Tibial artery (tissue), 4 donors: ENCODE measurements around the gene MRFAP1L1.

ENCODE experiments used
- DNase-seq, 2 donors: peaks; one replicate each; pipeline ENCODE4 v3.0.0-alpha.2; 2019
- H3K27ac ChIP-seq, 2 donors: fragments of 200-600 bp; sonication (generic) in 1 of 2; 1 replicate in 1 of 2; 2 replicates in 1 of 2; pipeline ENCODE4 v1.5.1; 2018 to 2019; ENCODE audit warnings: mild to moderate bottlenecking in 1 of 2
- H3K27me3 ChIP-seq, 2 donors: fragments of 200-600 bp; sonication (generic) in 1 of 2; one replicate each; pipeline versions ENCODE4 v1.5.1 to v1.6.0; 2016 to 2019
- H3K36me3 ChIP-seq, 3 donors: fragments of 200-600 bp; sonication (generic) in 2 of 3; one replicate each; pipeline ENCODE4 v1.5.1; 2016 to 2019; ENCODE audit warnings: mild to moderate bottlenecking in 2 of 3
- H3K4me1 ChIP-seq, 4 donors: fragments of 200-600 bp; sonication (generic) in 2 of 4; 1 replicate in 3 of 4; 2 replicates in 1 of 4; pipeline ENCODE4 v1.5.1; 2016 to 2019
- H3K4me3 ChIP-seq, 2 donors: fragments of 200-600 bp; sonication (generic) in 1 of 2; 1 replicate in 1 of 2; 2 replicates in 1 of 2; pipeline ENCODE4 v1.5.1; 2018 to 2019; ENCODE audit warnings: mild to moderate bottlenecking in 2 of 2
- H3K9me3 ChIP-seq, 3 donors: fragments of 200-600 bp; sonication (generic) in 1 of 3; one replicate each; pipeline ENCODE4 v1.5.1; 2016 to 2019
- CTCF ChIP-seq, 2 experiments: fragments of 200-600 bp in 1 of 2; fragments of 450-650 bp in 1 of 2; IDR thresholded peaks; one replicate each; pipeline ENCODE4 v1.5.1; 2017 to 2019; ENCODE audit warnings: antibody characterized with exemption in 2 of 2, mild to moderate bottlenecking in 1 of 2, moderate library complexity in 1 of 2
- intact Hi-C: fragments of 100-400 bp; cut with DNase I; formaldehyde crosslinking; loops from one replicate; pipeline ENCODE4 v1.15.0; 2023; ENCODE audit warnings: low total_unique reads

MRFAP1L1 gene

DNA sequence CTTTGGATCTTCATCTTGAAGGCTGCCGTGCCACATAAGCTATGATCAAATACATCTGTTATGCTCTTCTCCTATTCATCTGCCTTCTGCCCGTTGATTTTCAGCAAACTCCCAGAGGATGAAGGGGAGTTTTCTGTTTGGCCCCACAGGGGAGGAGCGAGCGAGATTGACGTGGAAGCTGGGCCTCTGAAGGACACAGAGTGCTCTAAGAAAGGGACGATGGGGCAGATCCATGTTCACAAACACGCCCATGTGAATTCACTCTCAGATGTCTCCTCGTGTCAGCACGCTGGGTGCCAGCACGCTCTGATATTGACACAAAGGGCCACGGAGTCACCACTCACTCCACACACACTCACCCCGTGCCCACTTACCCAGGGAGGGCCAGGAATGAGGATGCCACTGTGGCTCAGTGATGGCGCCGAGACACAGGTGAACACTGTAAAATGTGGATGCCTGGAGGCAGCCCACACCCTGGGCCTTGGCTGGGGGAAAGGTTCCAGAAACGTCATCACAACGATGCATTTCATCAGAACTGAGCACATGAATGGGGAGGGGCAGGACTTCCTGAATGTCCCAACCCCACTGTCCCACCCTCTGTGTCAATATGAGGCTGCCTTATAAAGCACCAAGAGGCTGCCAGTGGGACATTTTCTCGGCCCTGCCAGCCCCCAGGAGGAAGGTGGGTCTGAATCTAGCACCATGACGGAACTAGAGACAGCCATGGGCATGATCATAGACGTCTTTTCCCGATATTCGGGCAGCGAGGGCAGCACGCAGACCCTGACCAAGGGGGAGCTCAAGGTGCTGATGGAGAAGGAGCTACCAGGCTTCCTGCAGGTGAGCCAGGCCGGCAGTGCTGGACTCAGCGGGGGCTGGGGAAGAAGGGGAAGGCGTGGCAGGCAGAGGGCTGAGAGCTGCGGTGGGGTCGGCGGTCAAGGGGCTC is 16.2 kb downstream of the MRFAP1L1 start, which contains the start of gene S100P:
Gene S100P, plus strand, starts transcription at position 648 of the 946 bp plus-strand sequence. Its CDS starts 55 bp downstream, at position 703.
- intact Hi-C loops = no loop called here
- no peak for TF ChIP-seq CTCF (IDR thresholded peaks at IDR 0.05)
- H3K4me3 ChIP-seq = no peak within 1 kb of the TSS
- H3K4me1 ChIP-seq = peaks cover 0 to 25% (median 0%) of the 10 kb centered on the region in 4 donors
- no peaks in the 10 kb centered on the region for H3K27me3 ChIP-seq
- peak in 1 of 2 donors; percentile 19 for DNase-seq
- no peak within 1 kb of the TSS for H3K27ac ChIP-seq
- peaks cover 0 to 7% (median 0%) of the 10 kb centered on the region in 3 donors for H3K36me3 ChIP-seq
- no peaks in the 10 kb centered on the region for H3K9me3 ChIP-seq

DNA sequence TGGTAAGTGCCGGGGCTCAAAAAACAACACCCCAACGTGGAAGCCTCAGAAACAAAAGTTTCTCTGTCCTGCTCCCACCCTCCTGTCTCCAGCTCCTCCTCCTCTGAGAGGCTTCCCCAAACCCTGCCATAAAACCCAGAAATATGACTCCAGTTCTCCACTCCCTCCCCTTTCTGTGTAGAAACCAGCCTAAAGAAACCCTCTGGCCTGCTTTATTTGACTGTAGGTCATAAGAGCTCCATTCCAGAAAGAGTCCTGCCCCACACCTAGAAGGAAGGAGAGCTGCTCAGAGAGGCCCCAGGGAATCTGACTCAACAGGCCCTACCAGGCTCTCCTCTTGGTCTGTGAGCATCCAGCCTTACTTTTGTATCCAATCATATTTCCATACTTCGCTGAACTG is 16.9 kb downstream of the MRFAP1L1 start:
- DNase-seq = no peak
- Histone ChIP-seq H3K36me3 (peaks cover 0 to 7% (median 0%) of the 10 kb centered on the region in 3 donors), H3K27me3 (no peaks in the 10 kb centered on the region), H3K4me1 (peaks cover 0 to 27% (median 0%) of the 10 kb centered on the region in 4 donors), H3K27ac (no peak overlapping the region), H3K9me3 (no peaks in the 10 kb centered on the region), H3K4me3 (no peak overlapping the region)
- TF ChIP-seq CTCF (IDR thresholded peaks at IDR 0.05) = no peak
- intact Hi-C loops = no loop called here

GRCh38 chr4:6692379-6692778 is 17.3 kb downstream of the MRFAP1L1 start:
- DNase-seq = no peak
- TF ChIP-seq CTCF (IDR thresholded peaks at IDR 0.05) = no peak
- Histone ChIP-seq H3K4me3 (no peak overlapping the region), H3K36me3 (peaks cover 0 to 7% (median 0%) of the 10 kb centered on the region in 3 donors), H3K27me3 (no peaks in the 10 kb centered on the region), H3K9me3 (no peaks in the 10 kb centered on the region), H3K27ac (no peak overlapping the region), H3K4me1 (peaks cover 0 to 27% (median 0%) of the 10 kb centered on the region in 4 donors)
- intact Hi-C loops = no loop called here

DNA sequence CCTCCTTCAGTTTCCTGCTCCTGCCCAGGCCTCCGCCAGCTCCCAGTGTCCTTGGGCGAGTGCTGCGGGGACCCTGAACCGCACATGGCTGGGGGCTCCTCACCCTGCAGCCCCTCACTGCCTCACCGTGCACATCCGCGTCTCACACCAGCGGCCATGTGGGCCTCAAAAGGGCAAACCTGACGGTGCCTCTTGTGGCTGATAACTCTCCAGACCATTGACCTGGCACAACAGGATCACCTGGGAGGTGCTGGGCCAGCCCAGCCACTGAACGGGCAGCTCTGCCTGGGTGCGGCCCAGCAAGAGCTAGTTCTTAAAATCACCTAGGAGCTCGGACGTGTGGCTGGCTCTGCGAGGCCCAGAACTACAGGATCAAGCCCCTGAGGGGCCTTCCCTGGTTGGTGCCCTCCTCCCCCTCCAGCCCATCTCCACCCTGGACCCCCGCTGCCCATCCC is 20.1 kb downstream of the MRFAP1L1 start:
- TF ChIP-seq CTCF (IDR thresholded peaks at IDR 0.05) = no peak
- no peaks in the 10 kb centered on the region for H3K36me3 ChIP-seq
- intact Hi-C loops = no loop called here
- no peak overlapping the region for H3K4me3 ChIP-seq
- no peak for DNase-seq
- H3K27ac ChIP-seq = no peak overlapping the region
- no peaks in the 10 kb centered on the region for H3K9me3 ChIP-seq
- no peaks in the 10 kb centered on the region for H3K27me3 ChIP-seq
- H3K4me1 ChIP-seq = peaks cover 0 to 22% (median 0%) of the 10 kb centered on the region in 4 donors

DNA sequence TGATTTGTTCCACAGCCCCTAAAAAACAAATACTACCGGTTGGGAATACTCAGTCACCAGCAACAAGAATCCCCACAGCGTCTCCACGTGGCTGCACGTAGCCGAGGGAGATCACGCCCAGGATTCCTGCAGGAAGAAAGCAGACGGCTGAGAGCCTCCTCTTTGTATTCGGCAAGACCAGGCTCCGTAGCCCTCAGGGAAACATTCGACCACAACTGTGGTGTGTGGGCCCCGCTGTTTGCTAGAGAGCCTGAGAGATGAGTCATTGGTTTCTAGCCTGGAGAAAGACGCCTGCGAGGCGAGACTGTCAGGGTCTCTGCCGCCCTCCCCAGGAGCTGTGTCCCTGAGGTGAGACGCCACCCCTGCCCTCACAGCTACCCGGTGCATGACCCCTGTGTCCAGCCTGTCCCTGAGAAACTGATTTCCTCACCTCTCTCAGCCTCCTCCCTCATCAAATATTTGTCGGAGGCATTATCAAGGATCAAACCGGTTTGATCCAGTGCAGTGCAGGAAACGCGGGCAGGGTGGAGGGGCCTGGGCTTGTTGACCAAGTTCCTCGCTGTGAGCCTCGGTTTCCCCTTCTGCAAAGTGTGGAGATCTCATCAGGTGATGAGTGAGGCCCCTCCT is 20.7 kb downstream of the MRFAP1L1 start:
- DNase-seq = no peak
- no peak for TF ChIP-seq CTCF (IDR thresholded peaks at IDR 0.05)

More for the DNA sequence above, 20.7 kb downstream of the MRFAP1L1 start:
- Histone ChIP-seq H3K36me3 (no peaks in the 10 kb centered on the region), H3K4me3 (no peak overlapping the region), H3K27ac (no peak overlapping the region), H3K9me3 (no peaks in the 10 kb centered on the region), H3K4me1 (peaks cover 0 to 17% (median 0%) of the 10 kb centered on the region in 4 donors), H3K27me3 (no peaks in the 10 kb centered on the region)
- intact Hi-C loops = no loop called here
